Ovary (tissue), 3 donors: ENCODE data around the gene SCTR.

Source experiments
- CTCF ChIP-seq, 3 donors: fragments of 450-650 bp in 2 of 3; fragments of 200-600 bp in 1 of 3; IDR thresholded peaks; one replicate each; pipeline versions ENCODE4 v1.5.1 to v1.8.0; 2016 to 2022; ENCODE audit warnings: antibody characterized with exemption in 3 of 3, mild to moderate bottlenecking in 1 of 3
- EP300 ChIP-seq: sonication (generic); formaldehyde crosslinking; IDR thresholded peaks from one replicate; pipeline ENCODE4 v1.6.1; 2017; ENCODE audit warnings: antibody characterized with exemption
- POLR2A ChIP-seq: fragments of 450-650 bp; IDR thresholded peaks from one replicate; pipeline ENCODE4 v1.6.1; 2017; ENCODE audit warnings: antibody characterized with exemption, mild to moderate bottlenecking, moderate library complexity
- donor health status: DM: no; HTN: no; CAD: no.

DNA sequence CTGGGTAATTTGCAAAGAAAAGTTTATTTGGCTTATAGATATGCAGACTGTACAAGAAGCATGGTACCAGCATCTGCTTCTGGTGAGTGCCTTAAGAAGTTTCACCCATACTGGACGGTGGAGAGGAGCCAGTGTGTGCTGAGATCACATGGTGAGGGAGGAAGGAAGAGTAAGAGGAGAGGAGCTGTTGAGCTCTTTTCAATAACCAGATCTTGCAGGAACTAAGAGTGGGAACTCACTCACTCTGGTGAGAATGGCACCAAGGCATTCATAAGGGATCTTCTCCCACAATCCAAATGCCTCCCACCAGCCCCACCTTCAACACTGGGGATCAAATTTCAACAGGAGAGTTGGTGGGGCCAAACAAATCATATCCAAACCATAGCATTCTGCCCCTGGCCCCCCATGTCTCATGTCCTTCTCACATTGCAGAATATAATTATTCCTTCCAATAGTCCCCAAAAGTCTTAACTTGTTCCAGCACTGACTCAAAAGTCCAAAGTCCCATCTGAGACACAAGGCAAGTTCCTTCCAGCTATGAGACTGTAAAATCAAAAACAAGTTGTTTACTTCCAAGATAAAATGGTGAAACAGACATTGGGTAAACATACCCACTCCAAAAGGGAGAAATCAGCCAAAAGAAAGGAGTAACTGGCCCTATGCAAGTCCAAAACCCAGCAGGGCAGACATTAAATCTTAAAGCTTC lies 104.3 kb downstream of the SCTR start:
- TF ChIP-seq CTCF (IDR thresholded peaks at IDR 0.05) (no peak), EP300 (no peak), POLR2A (no peak)
